Measurements from ENCODE around the gene BOLA1.

DNA sequence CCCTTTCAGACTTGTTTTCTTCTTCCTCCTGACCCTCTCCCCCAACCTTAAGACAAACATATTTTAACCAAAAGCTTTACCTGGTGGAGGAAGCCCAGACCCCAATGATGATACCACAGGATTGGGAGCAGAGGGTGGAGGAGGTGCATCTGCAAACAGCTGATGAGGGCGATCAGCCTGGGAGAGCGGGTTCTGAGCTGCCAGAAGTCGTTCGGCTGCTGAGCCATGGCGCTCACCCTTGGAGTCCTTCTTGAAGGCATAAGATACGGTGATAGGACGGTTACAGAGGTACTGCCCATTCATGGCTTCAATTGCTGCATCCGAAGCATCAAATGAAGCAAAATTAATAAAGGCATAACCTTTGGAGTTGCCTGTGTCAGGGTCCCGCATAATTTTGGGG, 26.9 kb downstream of the BOLA1 start:
- TF ChIP-seq, protein P1, sequence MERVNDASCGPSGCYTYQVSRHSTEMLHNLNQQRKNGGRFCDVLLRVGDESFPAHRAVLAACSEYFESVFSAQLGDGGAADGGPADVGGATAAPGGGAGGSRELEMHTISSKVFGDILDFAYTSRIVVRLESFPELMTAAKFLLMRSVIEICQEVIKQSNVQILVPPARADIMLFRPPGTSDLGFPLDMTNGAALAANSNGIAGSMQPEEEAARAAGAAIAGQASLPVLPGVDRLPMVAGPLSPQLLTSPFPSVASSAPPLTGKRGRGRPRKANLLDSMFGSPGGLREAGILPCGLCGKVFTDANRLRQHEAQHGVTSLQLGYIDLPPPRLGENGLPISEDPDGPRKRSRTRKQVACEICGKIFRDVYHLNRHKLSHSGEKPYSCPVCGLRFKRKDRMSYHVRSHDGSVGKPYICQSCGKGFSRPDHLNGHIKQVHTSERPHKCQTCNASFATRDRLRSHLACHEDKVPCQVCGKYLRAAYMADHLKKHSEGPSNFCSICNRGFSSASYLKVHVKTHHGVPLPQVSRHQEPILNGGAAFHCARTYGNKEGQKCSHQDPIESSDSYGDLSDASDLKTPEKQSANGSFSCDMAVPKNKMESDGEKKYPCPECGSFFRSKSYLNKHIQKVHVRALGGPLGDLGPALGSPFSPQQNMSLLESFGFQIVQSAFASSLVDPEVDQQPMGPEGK (CRISPR knock-in tag; IDR thresholded peaks at IDR 0.05; ENCODE audit: borderline replicate concordance) = no peak
- TF ChIP-seq CSDC2 (CRISPR knock-in tag; IDR thresholded peaks at IDR 0.05) = no peak
- no peak for TF ChIP-seq TCF4 (CRISPR knock-in tag; IDR thresholded peaks at IDR 0.05; ENCODE audit: borderline replicate concordance)
- TF ChIP-seq ZNF565 (CRISPR knock-in tag; conservative IDR thresholded peaks at IDR 0.05; ENCODE audit: low read depth) = no peak
- TF ChIP-seq OSR1 (CRISPR knock-in tag; IDR thresholded peaks at IDR 0.05) = no peak
- no peak for TF ChIP-seq ZC3H10 (CRISPR knock-in tag; IDR thresholded peaks at IDR 0.05)
- no peak for TF ChIP-seq GLIS3 (CRISPR knock-in tag; IDR thresholded peaks at IDR 0.05)
- no peak for TF ChIP-seq ARNTL (CRISPR knock-in tag; IDR thresholded peaks at IDR 0.05; ENCODE audit: borderline replicate concordance, low read depth)
- TF ChIP-seq, protein P2, sequence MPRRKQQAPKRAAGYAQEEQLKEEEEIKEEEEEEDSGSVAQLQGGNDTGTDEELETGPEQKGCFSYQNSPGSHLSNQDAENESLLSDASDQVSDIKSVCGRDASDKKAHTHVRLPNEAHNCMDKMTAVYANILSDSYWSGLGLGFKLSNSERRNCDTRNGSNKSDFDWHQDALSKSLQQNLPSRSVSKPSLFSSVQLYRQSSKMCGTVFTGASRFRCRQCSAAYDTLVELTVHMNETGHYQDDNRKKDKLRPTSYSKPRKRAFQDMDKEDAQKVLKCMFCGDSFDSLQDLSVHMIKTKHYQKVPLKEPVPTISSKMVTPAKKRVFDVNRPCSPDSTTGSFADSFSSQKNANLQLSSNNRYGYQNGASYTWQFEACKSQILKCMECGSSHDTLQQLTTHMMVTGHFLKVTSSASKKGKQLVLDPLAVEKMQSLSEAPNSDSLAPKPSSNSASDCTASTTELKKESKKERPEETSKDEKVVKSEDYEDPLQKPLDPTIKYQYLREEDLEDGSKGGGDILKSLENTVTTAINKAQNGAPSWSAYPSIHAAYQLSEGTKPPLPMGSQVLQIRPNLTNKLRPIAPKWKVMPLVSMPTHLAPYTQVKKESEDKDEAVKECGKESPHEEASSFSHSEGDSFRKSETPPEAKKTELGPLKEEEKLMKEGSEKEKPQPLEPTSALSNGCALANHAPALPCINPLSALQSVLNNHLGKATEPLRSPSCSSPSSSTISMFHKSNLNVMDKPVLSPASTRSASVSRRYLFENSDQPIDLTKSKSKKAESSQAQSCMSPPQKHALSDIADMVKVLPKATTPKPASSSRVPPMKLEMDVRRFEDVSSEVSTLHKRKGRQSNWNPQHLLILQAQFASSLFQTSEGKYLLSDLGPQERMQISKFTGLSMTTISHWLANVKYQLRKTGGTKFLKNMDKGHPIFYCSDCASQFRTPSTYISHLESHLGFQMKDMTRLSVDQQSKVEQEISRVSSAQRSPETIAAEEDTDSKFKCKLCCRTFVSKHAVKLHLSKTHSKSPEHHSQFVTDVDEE (CRISPR knock-in tag; IDR thresholded peaks at IDR 0.05) = no peak
- TF ChIP-seq, protein P3, sequence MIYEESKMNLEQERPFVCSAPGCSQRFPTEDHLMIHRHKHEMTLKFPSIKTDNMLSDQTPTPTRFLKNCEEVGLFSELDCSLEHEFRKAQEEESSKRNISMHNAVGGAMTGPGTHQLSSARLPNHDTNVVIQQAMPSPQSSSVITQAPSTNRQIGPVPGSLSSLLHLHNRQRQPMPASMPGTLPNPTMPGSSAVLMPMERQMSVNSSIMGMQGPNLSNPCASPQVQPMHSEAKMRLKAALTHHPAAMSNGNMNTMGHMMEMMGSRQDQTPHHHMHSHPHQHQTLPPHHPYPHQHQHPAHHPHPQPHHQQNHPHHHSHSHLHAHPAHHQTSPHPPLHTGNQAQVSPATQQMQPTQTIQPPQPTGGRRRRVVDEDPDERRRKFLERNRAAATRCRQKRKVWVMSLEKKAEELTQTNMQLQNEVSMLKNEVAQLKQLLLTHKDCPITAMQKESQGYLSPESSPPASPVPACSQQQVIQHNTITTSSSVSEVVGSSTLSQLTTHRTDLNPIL (CRISPR knock-in tag; IDR thresholded peaks at IDR 0.05; ENCODE audit: low read depth) = no peak
- TF ChIP-seq ZFP3 (CRISPR knock-in tag; IDR thresholded peaks at IDR 0.05) = no peak
- no peak for TF ChIP-seq ISL1 (CRISPR knock-in tag; IDR thresholded peaks at IDR 0.05)
- TF ChIP-seq TOX (CRISPR knock-in tag; IDR thresholded peaks at IDR 0.05; ENCODE audit: borderline replicate concordance) = no peak

Measured in SK-N-SH treated with all-trans-retinoic acid at 6 μM for 48 hours (cell line).